HG03342 (cell line): ENCODE measurements around the gene ANO7.

ENCODE experiments used
- ATAC-seq: cut with Tn5 transposase; IDR thresholded peaks from one replicate; pipeline ENCODE4 v1.9.1; 2021; ENCODE audit warnings: mild to moderate bottlenecking, moderate library complexity; ENCODE audit not compliant: unreplicated experiment

The ANO7 gene

GRCh38 chr2:241244368-241244767 is 55.9 kb downstream of the ANO7 start:
- no peak for ATAC-seq

- no peak for ATAC-seq
These were observed 59.8 kb downstream of the ANO7 start for GRCh38 chr2:241248289-241248688.

DNA sequence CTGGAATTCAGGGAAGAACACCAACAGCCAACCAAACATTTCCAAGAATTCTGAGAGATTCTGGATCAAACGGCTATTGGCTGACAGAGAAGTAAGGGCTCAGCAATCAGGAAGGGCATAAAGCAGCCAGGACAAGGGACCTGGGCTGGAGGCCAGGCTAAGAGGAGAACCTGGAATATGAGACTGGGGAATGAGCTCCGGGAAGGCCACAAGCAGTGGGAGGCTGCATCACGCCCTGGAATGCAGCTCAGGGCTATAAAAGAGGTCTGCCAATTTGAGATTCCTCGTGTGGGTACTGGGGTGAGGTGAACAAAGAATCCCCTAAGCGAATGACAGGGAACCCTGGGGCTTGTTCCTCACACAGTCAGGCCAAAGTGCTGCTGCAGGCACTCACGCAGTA is 60.4 kb downstream of the ANO7 start:
- ATAC-seq = no peak

GRCh38 chr2:241249654-241250053 is 61.2 kb downstream of the ANO7 start:
- no peak for ATAC-seq

GRCh38 chr2:241252778-241253475 is 64.5 kb downstream of the ANO7 start:
- no peak for ATAC-seq

DNA sequence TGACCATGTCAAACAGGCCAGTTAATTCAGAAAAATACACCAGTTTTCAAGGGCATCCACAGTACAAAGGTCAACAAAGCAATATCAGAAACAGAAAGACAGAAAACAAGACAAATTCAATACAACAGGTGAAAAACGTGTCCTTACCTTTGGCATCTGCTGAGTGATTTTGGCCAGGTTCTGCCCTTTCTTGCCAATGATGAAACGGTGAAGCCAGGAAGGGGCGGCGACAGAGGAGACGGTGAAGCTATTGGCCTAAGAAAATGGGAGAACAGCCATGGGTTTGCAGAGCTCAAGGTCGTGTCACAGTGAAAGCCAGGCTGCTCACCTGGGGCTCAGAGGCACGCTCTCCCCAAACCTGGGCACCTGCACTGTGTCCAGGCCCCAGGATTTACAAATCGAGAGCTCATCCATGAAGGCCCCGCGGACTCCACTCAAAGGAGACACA is 66.5 kb downstream of the ANO7 start:
- ATAC-seq = no peak

GRCh38 chr2:241255542-241256167 is 67.2 kb downstream of the ANO7 start:
- ATAC-seq = no peak

DNA sequence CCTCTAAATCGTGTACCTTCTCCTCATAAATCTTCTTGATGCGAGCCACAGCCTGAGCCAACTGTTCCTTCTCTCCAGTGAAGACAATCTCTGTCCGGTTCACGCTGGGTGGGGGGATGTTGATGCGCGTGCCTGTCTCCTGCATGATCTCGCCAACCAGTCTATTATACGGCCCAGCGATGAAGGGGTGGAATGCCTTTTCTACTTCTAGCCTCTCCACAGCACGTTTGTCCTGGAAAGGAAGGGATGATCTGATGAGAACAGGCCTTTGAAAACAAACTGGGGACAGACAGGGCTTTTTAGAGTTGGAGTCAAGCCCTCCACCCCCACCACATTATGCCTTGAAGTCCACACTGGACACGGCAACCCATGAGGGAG is 67.7 kb downstream of the ANO7 start:
- no peak for ATAC-seq

DNA sequence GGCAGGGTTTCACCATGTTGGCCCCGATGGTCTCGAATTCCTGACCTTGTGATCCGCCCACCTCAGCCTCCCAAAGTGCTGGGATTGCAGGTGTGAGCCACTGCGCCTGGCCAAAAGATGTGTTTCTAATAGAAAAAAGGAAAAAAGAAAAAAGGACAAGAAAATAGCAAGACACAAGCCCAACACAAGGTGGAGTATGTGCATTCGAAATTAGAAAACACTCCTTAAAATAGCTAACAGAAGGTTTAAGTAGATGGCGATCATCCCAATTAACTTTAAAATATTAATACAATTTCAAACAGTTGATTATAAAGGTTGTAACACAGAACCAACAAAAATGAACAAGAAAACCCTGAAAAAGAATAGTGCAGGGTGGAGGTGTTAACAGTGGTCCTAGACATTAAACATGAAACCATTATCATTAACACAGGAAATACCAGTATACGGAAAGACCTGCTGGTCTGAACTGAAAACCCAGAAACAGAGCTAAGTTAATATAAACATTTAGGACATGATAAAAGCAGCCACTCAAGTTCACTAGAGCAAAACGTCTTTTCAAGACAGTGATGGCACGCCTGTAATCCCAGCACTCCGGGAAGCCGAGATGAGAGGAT is 69.0 kb downstream of the ANO7 start:
- no peak for ATAC-seq

- ATAC-seq = no peak
These were observed 70.2 kb downstream of the ANO7 start for GRCh38 chr2:241258505-241259280.

- no peak for ATAC-seq
These were observed 72.4 kb downstream of the ANO7 start for GRCh38 chr2:241260911-241261310.

DNA sequence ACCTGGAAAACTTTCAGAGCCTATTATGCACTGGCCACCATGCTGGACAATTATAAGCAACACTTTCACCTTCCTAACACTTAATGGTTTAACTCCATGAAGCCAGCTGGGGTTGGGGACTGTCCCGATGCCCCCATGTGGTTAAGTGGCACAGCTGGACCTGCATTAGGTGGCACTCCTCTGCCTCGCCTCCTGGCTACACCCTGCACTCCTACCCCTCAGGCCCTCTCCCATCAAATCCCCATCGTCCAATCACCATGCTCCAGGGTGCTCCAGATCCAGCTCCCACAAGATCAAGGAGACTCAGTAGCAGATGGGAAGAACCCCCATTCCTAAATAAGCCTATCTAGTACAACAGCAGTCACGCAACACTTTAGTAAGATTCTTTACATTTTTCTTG is 73.2 kb downstream of the ANO7 start:
- ATAC-seq = no peak

DNA sequence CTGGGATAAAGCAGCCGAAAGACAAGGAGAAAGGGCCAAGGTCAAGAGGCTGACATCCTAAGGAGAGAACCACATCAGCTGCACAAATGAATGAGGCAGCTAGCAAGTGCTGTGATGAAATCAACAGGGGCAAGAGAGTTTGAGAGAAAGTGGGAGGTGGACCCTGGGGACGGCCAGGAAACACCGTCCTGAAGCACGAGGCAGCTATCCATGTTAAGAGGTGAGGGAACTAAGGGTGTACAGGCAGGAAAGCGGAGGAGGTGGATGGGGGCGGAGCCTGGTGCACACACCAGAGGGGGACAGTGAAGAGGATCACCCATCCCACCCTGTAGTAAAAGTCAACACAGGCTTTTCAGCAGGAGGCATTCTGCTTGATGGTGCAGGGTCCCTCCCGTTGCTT is 74.6 kb downstream of the ANO7 start:
- no peak for ATAC-seq

DNA sequence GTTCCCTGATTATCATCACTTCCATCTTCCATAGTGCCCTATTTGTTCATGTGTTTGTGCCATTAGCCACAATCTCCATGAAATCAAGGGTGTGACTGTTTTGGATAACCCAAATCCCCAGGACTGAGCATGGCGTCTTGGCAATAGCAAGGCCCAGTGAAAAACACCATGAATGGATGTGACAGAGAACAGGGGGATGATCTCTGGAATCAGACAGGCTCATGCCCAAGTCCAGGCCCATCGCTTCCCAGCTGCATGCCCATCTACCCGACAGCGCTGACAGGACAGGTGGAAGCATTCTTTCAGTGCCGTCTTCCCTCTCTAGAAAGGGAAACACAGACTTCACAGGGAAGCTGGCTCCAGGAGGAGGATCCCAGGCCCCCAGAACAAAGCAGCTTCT is 77.0 kb downstream of the ANO7 start:
- ATAC-seq = no peak

DNA sequence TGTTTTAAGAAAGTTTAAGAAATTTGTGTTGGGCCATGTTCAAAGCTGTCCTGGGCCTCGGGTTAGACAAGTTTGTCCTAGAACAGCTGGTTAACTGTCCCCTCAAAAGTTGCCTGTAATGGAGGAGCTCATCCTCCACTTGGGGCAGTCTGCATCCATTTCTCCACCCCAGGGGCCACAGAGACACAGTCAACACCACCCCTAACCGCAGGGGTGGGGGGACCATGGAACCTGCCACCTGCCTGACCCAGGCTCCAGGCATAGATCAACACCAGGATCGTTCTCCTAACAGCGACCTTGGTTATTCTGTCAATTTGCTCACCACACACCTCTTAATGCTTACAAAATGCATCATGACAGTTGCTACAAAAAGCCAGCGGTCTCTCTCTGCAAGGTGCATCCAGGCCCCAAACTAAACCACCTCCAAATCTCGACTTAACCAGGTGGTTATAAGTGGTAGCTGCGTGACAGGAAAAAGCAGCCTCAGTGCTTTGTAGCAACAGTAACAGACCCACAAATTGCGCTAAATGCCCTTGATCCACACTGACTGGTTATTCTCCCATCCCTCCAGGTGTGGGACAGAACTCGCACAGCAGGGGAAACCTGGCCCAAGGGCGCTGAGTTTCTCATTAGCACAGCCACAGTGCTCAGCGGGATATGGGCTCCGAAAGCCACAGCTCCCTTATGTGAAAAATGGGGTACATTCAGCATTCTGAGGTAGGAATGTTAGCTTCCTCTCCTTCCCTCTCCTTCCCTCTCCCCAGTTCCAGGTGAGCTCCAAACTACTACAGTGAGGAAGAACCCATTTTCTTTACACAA is 79.0 kb downstream of the ANO7 start:
- ATAC-seq = no peak

DNA sequence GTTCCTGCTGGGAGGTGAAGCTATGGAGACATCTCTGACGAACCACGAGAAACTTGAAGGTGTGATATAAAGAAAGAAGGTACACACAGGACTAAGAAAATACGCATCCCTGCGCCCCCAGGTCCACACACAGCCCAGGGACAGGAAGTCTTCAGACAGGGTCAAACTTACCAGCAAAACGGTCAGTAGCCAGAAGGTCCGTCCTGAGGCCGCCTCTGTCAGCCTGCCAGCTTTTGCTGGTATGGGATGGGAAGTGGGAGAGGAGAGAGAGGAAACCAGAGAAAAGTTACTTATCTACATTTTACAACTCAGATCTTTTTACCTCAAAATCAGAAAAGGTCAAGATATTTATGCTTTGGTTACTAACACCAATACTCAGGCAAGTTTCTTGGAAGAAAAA is 79.8 kb downstream of the ANO7 start:
- no peak for ATAC-seq

DNA sequence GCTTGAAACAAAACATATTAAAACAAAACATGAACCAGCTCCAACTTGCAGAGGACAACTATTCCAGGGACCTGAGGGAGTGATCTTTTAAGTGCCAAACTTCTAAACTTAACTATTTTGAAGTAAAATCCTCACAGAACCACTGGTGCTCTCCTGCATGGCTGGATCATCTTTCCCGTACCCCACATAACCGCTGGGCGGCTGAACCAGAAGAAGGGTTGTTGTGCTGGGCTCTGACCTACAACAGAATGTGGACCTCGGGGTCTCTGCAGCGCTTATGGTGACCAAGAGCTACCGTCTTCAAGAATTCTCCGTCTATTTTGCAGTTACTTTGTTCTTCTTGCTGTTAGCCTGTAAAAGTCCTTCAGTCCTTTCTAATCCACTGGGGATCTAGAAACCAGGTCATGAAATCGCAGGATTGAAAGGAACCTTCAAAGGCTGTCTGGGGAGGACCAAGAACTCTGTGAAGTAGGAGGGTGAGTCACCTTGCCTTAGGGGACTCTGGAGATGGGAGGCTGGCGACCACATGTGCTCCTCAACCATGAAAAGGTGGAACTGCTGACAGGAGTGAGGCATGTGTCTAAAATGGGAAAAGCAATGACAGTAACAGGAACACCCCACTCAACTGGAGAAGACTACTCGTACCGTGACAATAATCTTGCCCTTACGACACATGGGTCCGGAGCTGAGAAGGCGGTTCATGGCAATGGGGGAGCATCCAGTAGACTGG is 80.4 kb downstream of the ANO7 start:
- no peak for ATAC-seq

- ATAC-seq = no peak
These were observed 81.4 kb downstream of the ANO7 start for GRCh38 chr2:241269707-241270520.

DNA sequence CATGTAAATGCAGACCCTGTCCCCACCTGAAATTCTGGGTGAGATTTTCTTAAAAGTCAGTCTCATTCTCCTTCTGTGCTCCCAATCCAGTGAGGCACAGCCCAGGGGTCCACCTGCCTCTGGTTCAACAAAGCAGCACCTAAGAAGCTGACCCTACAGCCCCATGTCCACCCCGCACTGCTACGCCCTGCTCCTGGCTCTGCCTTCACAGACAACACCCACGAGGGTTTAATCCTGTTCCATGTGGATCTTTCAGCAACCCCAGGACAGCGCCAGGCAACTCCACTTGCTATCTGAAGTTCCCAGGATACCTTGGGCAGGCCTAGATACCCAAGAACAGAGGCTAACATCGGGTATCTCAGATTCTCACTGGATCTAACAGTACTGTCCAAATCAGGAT is 82.1 kb downstream of the ANO7 start:
- no peak for ATAC-seq
